ENCODE results near the gene FGFR3.

The FGFR3 gene

DNA sequence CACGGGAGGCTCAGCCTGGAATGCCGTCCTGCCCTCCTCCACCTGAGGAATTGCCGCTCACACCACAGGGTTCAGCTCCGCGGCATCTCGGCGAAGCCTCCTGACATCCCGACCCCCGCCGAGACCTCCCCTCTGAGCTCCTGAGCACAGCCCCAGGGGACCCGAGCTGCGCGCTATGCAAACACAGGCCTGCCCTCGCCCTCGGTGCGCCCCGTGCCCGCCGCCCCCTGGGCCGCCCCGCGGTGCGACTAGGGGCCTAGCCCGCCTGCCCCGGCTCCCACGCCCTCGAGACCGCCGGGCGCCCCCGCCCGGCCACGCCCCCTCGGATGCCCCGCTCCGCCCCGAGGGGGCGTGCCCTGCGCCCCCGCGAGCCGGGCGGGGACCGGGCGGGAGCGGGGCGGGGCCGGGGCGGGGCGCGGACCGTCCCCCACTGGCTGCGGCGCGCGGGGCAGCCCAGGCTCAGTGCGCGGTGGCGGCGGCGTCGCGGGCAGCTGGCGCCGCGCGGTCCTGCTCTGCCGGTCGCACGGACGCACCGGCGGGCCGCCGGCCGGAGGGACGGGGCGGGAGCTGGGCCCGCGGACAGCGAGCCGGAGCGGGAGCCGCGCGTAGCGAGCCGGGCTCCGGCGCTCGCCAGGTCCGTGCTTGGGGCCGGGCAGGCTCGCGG lies at the start of gene FGFR3:
FGFR3 (plus strand) TSS at position 462 of the 664 bp plus-strand sequence. CDS start 642 bp downstream, outside the sequence.
- DNase-seq = peak; percentile 12

DNA sequence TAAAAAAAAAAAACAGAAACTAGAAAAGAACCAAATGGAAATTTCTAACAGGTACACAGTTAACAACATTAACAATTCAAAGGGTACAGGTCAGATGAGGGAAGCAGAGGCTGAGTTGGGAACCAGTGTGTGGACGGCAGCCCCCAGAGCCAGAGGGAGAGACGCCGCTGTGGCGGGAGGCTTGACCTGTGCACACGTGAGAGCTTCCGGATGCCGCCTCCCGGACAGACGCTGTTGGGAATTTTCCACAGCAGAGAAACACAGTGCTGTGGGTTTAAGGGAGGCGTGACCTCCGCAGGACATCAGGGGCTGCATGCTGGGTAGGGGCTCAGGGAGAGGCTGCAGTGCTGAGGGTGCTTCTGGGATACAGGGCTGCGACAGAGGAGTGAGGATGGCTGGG lies 49.5 kb upstream of the FGFR3 start:
- DNase-seq = no peak

DNA sequence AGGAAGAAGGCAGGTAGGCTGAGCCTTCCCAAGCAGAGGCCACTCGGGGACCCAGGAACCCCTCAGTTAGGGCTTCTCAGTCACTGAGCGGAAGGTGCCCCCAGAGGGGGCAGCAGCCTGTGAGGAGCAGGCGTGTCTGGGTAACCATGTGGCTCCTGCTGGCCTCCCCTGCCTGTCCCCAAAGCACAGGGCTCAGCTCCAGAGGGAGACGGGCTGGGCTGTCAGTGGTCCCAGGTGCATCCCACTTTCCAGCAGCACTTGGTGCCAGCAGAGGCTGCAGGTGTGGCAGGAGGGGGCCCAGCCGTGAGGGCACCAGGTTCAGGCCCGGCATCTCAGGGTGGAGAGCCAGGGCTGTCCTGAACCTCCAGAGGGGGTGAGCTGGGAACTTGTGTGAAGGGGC lies 49.1 kb upstream of the FGFR3 start:
- DNase-seq = no peak

DNA sequence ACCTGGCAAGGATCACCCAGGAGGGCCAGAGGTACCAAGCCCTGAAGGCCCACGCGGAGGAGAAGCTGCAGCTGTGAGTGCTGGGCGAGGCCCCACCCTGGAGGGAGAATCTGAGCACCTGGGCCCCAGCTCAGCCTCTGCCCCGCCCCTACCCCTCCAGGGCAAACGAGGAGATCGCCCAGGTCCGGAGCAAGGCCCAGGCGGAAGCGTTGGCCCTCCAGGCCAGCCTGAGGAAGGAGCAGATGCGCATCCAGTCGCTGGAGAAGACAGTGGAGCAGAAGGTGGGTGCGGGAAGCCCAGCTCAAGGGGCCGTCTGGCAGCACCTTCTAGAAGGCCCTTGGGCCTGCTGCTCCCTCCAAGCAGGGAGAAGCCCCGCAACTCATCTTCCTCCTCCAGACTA lies 48.5 kb upstream of the FGFR3 start:
- no peak for DNase-seq

DNA sequence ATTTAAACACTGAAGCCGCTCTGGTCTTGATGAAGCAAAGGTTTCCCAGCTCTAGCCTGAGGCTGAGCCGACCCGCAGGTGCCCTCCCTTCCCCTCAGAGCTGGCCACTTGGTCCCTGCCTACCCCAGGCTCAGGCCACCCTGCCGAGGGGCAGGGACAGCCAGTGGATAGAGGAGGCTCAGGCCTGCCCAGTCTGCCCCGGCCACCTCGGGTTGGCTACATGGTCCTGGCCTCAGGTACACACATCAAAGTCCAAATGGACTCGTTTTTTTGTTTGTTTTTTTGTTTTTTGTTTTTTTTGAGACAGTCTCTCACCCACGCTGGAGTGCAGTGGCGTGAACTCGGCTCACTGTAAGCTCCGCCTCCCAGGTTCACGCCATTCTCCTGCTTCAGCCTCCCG lies 47.9 kb upstream of the FGFR3 start:
- no peak for DNase-seq

DNA sequence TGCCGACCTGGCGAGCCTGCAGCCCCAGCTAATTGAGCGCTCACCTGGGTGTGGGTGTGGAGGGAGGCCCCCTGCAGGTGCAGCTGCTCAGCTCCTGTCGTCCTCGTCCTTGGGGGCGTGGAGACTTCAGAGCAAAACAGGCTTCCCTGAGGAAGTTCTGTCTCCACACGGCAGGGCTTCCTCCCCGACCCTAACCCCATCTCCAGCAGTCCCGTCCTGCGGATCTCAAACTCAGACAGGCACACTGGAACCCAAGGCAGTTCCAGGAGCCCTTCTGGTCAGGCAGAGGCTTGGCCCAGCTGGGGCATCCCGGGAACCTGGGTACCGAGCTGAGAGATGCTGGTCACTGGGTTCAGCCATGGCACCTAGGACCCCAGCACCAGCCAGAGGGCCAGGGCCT lies 47.4 kb upstream of the FGFR3 start:
- no peak for DNase-seq

DNA sequence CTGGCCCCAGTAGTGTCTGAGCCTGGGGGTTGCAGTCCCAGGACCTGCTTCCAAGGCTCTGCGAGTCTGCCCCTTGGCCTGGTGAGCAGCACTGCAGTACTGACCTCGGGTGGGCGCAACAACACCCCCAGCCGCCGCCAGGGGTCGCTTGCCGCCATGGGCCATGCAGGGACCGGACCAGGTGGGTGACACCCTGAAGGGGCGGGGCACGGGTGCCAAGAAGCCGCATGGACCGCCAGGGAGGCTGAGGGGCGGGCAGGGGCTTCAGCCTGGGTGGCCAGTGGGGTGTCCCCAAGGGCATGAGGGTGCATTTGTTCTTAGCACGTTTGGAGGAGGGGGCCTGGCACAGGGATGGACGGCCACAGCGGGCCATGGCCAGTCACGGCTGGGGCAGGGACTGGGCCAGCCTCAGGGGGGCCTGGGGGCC lies 46.8 kb upstream of the FGFR3 start:
- DNase-seq = peak; percentile 85

DNA sequence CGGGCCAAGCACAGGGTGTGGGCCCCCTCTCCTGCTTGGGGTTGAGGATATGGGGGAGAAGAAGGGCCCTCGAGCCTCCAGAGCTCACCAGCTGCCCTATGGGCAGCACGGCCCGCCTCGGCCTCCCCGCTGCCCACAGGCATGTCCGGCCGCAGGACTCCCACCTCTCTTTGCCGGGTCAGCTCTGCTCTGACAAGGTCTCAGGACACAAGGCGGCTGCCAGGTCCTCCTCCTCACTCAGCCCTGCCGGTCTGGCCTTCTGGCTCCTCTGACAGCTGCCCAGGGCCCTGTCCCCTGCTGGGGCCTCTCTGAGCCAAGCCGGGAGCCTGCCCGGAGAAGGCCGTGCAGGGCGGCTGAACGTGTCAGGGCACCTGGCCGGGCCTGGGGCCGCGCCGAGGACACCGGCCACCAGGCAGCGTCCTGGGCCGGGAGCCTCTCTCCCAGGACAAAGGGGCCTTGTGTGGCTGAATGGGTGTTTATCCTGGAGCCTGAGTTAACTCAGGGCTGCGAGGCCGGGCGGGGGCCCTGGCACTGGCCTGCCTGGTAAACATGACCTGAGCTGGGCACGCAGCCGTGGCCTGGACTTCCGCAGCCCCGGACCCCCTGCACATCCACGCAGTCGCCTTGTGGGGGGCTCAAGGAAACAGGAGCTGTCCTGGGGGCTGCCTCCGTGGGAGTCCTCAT lies 46.0 kb upstream of the FGFR3 start:
- DNase-seq = no peak

DNA sequence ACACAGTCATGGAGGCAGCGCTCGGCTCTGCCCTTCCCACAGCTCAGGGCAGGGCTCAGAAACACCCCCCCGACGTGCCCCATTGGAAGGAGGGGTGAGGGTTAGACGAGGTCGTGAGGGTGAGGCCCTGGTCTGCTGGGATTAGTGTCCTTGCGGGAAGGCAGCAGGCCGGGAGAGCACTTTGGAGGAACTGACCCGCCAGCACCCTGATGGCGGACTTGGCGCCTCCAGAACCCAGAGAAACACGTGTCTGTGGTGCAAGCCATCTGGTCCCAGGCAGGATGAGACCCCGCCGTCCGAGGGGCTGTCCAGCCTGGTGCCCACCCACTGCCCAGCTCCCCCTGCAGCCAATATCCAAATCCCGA lies 45.5 kb upstream of the FGFR3 start:
- no peak for DNase-seq

DNA sequence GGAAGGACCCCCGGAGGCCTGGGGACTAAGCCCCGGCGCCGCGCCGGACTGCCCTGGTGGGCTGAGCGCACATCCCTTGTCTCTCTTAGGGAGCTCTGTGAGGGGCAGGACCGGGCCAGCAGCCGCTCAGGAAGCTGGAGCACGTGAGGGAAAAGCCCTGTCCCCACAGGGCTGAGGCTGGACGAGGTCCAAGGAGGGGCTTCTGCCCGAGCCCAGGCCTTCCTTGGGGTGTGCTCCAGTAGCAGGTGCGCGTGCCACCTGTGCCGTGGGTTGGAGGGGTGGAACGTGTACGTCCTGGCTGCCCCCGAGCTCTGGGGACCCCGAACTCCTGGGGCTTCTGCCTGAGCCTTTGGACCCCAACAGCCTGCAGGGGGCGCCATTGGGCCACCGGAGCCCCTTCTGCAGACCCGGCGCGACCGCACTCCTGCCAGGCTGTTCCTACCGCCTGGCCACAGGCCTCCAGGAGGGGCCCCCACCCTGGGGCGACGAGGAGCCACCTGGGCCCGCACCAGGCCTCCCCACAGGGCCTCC lies 44.6 kb upstream of the FGFR3 start:
- peak; percentile 83 for DNase-seq

DNA sequence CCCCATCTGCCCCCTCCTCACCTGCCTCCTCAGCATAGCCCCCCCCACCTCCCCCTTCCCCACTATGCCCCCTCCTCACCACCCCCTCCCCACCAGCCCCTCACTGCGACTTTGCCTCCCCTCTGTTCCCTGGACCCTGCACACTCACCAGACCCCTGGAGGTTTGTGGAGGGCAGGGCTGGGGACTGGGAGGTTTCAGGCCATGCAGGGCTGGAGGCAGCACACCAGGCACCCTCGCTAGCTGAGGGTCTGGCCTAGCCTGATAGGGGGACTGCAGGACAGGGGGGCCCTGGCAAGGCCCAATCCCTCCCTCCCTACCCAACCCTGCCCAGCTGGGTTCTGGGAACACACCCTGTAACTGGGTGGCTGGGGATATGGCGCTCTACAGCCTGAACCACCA lies 43.7 kb upstream of the FGFR3 start:
- DNase-seq = no peak

DNA sequence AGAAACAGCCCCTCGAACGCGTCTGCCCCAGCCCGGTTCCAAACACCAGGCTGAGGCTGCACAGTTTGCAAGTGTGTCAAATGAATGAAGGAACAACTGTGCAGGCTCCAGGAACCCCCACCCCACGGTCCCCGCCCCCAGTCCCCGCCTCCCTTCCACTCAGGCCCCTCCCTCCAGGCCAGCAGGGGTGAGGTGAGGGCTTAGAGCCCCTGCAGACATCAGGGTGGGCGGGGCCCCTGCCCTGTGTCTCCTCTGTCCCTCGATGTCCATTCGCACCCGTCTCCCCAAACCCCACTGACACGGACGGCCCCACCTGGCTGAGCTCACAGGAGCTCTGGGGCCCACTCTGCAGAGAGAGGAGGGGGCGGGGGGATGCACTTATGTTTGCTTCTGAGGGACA lies 43.3 kb upstream of the FGFR3 start:
- DNase-seq = no peak

DNA sequence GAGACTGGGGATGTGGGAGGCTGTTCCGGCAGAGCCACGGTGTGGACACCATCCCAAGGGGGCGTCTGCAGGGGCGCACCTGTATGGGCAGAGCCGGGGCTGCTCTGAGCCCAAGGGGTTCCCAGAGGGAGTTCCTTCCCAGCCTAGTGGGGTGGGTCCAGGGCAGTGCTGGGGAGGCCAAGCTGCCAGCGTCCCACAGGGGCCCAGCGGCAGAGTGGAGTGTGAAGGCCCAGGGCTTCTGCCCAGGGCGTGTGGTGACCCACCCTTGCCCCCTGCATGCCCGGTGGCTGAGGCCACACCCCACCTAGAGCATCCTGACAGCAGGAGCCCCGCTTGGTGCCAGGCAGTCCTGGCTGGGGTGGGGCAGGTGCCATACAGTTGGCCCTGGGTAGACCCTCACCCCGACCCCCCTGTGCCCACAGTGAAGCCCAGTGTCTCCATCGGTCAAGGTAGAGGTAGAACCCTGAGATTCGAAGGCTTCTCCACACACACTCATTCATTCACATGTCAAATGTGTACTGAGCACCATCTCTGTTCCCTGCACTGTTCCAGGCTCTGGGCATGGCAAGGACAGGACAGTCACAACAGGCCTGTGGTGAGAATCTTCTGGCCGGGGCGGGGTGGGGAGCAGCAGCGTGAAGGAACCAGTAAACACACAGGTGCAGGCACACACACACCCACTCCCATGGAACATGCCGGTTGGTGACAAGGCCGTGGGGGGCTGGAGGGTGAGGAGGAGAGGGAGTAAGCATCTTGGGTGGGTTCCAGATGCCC lies 42.5 kb upstream of the FGFR3 start:
- no peak for DNase-seq

DNA sequence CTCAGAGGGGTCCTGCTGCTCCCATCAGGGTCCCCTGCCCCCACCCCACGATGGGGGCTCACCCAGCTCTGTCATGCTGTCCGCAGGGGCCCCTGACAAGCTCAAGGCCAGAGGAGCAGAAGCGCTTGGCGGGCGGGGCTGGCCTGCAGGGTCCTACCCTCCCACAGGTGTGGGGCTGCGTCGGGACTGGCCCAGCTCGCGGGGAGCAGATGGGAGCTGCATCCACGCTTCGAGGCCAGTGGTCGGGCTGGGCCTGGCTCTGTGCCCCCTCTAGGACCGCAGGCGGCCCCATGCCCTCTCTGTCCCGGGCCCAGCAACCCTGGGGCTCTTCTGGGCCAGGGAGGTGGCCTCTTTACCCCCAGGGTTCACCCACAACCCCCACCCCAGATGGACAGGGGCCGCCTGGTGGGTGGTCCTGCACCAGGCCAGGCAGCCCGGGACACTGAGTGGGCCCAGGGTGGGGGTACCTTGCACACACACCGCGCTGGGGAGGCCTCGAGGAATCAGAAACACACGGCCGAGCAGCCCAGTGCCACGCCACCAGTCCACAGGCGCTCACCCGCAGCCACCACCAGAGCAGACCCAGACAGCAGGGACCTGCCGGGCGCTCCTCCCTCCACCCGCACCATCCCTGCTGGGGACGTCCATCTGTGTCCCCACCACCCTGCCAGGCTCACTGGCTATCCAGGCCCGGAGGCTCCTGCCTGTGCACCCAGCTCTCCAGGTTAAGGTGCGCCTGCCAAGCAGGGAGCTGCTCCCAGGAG lies 41.8 kb upstream of the FGFR3 start:
- no peak for DNase-seq

DNA sequence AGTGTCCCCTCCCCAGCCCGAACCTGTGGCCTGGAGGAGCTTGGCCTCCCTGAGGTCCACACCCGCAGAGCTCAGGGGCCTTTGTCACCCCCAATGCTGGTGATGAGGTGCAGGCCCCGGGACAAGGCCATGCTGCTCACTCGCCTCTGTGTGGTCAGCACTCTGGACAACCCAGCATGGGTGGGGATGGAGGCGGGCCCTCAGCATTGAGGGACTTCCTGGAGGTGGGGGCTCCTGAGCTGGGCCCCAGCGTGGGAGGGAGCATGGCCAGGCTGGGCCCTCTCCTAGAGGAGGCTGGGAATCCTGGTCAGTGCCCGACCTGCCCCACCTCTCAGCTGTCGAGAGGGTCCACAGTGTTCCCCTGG lies 41.2 kb upstream of the FGFR3 start:
- DNase-seq = no peak

DNA sequence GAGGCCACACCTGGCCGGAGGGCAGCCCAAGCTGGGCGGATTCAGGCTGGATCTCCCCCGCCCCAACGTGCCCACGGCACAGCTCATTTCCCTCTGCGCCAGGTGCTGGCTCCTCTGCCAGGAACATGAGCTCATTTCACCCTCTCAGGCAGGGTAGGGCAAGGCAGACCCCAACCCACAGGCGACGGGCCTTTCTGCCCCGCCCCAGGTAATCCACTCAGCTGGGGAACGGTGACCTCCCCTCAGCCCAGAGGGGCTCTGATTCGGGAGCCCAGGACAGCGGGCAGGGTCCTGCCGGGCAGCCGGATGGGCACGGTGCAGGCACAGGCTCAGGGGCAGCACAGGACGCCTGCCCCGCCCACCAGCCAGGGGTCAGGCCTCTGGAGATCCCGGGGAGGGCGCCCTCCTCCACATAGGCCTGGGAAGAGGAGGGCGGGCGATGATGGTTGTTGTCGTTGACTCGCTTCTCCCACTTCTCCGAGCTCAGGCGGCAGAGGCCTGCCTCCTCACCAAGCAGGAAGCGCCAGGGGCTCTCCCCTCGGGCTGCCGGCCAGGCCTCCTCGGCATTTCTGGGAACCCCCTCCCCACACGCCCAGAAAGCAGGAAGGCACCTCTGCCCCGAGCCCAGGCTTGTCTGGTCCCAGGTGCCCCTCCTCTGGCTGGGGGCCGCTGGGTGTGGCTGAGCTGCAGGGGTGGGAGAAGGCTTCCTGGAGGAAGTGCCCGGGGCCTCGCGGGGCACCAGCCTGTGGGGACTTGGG lies 40.6 kb upstream of the FGFR3 start:
- peak; percentile 12 for DNase-seq

DNA sequence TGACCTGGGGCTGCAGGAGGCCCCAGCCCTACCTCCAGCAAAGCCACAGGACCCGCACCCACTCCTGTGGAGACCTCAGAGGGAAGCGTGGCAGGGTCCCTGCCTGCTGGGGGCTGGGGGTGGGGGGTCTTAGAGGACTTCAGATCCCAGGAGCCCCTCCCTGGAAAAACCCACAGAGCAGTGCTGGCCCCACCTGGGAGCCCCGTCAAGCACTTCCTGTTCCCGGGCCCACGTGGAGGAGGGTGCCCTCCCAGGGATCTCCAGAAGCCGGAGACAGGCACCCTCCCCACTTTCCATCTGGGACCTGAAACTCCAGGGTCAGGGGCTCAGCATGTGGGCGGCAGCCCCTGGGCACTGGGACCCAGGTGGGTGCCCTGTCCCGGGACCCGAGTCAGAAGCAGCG lies 39.8 kb upstream of the FGFR3 start:
- no peak for DNase-seq

DNA sequence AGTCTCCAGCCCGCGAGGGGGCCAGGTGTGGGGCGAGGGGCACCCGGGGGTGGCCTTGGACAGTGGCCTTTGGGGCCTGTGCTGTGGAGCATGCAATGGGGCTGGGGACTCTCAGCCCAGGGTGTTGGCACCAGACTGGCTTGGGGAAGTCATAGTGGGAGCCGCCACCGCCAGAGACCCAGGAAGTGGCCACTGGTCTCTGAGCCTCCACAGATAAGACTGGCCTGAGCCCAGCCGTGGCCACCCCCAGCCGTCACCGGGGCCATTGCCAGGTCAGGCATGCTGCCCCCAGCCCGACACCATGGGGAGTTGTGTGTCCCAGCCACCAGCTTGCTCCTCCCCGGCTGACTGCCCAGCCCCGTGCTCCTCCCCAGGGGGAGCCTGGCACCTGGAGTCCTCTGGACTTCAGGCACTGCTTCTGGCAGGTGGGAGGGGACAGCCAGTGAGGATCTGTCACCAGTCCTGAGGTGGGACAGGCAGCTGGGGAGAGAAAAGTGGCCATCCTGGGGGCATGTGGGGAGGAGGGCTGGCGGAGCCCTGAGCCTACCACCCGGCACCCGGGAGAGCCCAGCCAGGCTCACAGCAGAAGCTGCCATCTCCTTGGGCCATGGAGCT lies 39.3 kb upstream of the FGFR3 start:
- DNase-seq = no peak

DNA sequence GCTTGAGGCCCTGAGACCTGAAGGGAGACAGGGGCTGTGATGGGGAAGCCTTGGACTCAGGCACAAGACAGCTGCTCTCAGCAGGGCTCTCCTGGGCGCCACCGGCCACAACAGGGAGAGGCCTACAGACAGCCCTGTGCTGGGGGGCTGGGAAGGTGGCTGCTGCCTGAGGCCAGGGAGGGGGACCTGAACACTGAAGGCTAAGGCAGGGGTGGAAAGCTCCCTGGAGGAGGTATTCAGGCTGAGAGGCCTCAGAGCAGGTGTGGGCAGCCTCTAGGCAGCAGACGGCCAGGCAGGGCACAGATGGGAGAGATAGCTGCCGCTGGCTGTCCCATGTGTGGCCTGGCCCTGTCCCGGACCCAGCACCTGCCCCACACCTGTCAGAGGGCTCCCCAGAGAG lies 38.8 kb upstream of the FGFR3 start:
- DNase-seq = no peak

DNA sequence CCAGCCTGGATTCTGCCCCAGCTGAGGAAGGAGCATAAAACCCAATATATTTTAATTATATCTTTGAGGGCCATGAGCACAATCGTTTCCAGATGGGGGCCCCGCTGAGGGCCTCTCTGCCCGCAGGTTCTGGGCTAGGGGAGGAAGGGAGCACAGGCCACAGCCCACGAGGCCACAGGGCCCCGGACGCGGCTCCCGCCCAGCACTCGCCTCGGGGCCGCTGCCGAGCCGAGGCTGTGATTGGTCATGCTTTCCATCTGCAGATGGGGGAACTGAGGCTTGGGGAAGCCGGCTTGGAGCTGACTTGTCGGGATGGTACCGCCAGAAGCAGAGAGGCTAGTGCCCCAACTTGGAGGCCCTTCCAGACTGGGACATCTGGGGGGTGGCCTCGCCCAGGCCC lies 37.8 kb upstream of the FGFR3 start:
- DNase-seq = no peak

DNA sequence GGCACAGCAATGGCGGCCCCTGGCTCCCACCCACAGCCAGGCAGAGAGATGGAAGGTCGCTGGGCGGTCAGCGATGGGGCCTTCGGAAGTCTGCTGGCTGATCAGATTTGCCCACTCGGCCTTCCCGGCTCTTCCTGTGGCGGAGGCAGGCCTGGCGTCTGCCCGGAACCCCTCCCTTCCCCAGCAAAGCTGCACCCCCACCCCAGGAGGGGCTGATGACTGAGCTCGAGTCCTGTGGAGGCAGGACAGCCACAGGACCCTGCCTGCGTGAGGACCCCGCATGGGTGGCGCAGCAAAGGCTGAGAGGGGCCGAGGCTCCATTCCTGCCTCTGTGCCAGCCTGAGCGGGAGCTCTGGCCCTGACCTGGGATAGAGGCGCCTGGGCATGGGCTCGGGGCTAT lies 37.0 kb upstream of the FGFR3 start:
- DNase-seq = no peak

All from stimulated activated CD4-positive, alpha-beta T cell treated with anti-CD3 and anti-CD28 coated beads, Interleukin-4, amount 100 ng/mL, for 24 hours (primary cell).